ENCODE measurements around the gene PRR33. TPM values are rescaled to one million over a fixed set of nuclear protein-coding genes. Genes with fewer than 3 reads are reported as not detected.

Gene PRR33
- total RNA-seq, 2 donors from 2014 or later: 0.14 TPM; not detected in 1

Small RNAs within 50 kb of the gene (microRNA-seq; reads per million reads assigned to microRNA genes)
- 0 reads per million in 2 donors for gene MIR4298 (ENCODE audit: borderline microRNAs expressed in 2 of 2)
- gene MIR7847 (ENCODE audit: borderline microRNAs expressed in 2 of 2): 0 reads per million in 2 donors

Other genes starting within 250 kb of the PRR33 start
- gene KRTAP5-6, start 194.7 kb downstream of the PRR33 start, total RNA-seq: not detected
- 1 to 10 TPM; 1.4 to 2.4 TPM for gene IFITM10, start 141.3 kb downstream of the PRR33 start, total RNA-seq
- 100 to 1,000 TPM; 351 to 519 TPM for gene CTSD, start 128.0 kb downstream of the PRR33 start, total RNA-seq
- gene SYT8, start 56.9 kb downstream of the PRR33 start, total RNA-seq: not detected
- gene TNNI2, start 52.9 kb downstream of the PRR33 start, total RNA-seq: 1 to 10 TPM; 1.0 to 1.3 TPM
- 100 to 1,000 TPM in 1 of 2 donors, 10 to 100 TPM in 1; 39.1 to 122 TPM for gene LSP1, start 38.8 kb downstream of the PRR33 start, total RNA-seq
- gene TNNT3, start 27.8 kb upstream of the PRR33 start, total RNA-seq: 10 to 100 TPM; 17.9 to 45.3 TPM
- 10 to 100 TPM; 22.7 to 23.8 TPM for gene MRPL23, start 55.4 kb upstream of the PRR33 start, total RNA-seq
- gene H19, start 105.9 kb upstream of the PRR33 start, total RNA-seq: 1,000 to 10,000 TPM in 1 of 2 donors, 100 to 1,000 TPM in 1; 430 to 1,696 TPM
- gene IGF2, start 247.5 kb upstream of the PRR33 start, total RNA-seq: 100 to 1,000 TPM; 161 to 323 TPM